Endothelial cell of hepatic sinusoid (primary cell): Measurements from ENCODE around the gene TXNDC12.
"Not testable (repeated sequence)": the region's sequence is repeated elsewhere in the genome, so short reads cannot be mapped to it uniquely, and the experiment has no call there.

Source experiments
- in situ Hi-C: cut with HindIII; loops from 2 replicates; pipeline ENCODE4 v1.10.0; 2017; ENCODE audit warnings: low sequenced_read_pairs

Gene TXNDC12

DNA sequence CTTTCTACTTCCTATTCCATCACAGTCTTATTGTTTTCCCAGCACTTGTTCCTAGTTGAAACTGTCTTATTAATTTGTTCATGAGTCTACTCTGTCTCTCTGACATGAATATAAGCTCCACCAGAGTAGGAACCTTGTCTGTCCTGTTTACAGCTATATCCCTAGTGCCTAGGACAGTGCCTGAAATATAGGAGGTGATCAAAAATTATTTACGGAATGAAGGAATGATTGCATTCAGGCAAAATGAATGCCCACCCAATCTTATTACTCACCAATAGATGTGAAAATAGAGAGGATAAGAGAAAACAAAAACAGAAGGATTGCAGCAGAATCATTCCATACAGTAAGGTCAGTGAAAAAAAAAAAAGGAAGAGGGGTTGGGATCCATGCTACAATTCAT lies 1.1 kb downstream of the TXNDC12 start:
- in situ Hi-C loops, result loop anchor here (5.0 kb wide), 1 partner anchor 107 kb away; no protein-coding TSS in a partner anchor

DNA sequence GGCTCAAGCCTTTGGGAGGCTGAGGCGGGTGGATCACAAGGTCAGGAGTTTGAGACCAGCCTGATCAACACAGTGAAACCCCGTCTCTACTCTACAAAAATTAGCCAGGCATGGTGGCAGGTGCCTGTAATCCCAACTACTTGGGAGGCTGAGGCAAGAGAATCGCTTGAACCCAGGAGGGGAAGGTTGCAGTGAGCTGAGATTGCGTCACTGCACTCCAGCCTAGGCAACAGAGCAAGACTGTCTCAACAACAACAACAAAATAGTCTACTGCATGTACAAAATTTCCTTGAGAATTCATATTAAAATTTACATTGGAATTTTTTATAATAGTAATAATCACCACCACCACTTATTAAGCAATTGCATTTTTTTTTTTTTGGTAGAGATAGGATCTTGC lies 5.7 kb downstream of the TXNDC12 start:
- in situ Hi-C loops, result not testable (repeated sequence)

DNA sequence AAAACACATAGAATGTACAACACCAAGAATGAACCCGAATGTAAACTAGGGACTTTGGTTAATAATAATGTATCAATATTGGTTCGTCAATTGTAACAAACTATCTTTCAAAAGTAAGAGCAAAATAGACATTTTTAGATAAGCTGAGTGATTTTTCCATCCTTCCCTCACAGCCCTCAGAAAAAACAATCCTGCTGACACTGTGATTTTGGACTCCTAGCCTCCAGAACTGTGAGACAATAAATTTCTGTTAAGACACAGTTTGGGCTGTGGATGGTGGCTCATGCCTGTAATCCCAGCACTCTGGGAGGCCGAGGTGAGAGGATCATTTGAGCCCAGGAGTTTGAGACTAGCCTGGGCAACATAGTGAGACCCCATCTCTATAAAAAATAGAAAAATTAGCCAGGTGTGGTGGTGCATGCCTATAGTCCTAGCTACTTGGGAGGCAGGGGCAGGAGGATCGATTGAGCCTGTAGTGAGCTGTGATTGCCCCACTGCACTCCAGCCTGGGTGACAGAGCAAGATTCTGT lies 9.3 kb downstream of the TXNDC12 start:
- in situ Hi-C loops, result not testable (repeated sequence)

DNA sequence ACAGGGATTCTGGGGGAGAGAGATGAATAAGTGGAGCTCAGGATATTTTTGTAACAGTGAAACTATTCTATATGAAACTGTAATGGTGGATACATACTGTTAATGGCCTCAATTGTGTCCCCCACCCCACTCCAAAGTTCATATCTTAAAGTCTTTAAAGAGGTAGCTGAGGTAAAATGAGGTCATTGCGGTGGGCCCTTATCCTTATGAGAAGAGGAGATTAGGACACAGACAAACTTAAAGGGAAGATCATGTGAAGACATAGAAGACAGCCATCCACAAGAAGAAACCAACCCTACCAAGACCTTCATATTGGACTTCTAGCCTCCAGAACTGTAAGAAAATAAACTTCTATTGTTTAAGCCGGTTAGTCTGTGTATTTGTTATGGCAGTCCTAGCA lies 9.8 kb downstream of the TXNDC12 start:
- in situ Hi-C loops, result no loop called here

DNA sequence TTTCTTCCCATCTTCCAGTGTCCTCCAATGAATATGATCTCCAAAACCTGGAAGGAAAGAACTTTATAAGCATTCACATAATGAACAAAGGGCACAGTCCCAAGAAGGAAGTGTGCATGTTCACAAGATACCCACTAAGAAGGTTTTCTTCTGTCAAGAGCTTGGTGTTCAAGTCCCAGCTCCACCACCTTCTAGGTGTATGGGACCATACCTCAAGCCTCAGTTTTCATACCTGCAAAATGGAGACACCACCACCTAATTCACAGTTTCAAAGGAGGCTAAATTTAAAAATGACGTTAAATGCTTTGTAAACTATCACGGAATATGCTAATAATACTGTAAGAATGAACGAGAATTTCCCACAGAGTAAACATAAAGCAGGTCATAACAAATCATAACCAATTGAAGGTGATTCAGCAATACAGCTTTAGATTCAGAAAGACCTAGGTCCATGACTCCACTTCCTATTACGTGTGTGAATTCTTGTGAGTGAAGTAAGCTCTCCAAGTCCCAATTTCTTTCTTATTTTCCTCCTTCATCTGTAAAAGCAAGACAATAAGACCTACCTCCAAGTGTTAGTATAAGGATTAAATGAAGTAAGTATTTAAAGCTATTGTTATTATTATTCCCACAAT lies 13.3 kb downstream of the TXNDC12 start:
- in situ Hi-C loops, result no loop called here

DNA sequence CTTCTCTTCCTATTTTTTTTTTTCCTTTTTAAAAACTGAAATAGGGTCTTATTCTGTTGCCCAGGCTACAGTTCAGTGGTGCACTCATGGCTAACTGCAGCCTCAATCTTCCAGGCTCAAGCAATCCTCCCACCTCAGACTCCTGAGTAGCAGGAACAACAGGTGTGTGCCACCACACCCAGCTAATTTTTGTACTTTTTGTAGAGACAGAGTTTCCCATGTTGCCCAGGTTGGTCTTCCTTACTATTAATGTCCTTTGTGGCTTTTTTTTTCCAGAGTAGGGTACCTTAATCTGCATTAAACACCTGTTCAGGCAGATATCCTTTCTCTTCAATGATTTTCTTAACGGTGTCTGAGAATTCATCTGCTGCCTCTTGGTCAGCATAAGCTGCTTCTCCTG lies 17.1 kb downstream of the TXNDC12 start:
- in situ Hi-C loops, result no loop called here

DNA sequence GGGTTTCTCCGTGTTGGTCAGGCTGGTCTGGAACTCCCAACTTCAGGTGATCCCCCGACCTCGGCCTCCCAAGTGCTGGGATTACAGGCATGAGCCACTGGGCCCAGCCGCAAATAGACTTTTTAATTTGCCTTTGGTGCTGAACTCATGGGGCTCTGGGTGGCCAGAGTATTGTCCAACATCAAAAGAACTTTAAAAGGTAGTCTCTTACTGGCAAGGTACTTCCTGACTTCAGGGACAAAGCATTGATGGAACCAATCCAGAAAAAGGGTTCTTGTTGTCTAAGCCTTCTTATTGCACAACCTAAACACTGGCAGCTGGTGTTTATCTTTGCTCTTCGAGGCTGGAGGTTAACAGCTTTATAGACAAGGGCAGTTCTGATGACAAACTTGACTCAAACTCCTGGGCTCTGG lies 17.6 kb downstream of the TXNDC12 start:
- in situ Hi-C loops, result no loop called here

DNA sequence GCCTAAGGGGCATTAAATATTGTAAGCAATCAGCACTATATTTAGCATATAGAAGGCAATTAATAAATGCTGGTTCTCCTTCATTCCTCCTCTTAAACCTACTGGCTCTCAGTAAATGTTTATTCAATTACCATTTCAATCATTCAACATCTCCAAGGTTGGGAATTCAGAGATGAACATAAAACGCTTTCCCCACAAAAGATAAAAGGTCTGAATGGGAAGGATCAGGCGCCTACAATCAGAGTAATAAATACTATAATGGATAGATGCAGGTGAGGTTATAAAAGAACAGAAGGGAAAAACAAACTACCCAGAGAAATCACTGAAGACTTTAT lies 21.0 kb downstream of the TXNDC12 start:
- in situ Hi-C loops, result loop anchor here (5.0 kb wide), 1 partner anchor 47 kb away; no protein-coding TSS in a partner anchor

DNA sequence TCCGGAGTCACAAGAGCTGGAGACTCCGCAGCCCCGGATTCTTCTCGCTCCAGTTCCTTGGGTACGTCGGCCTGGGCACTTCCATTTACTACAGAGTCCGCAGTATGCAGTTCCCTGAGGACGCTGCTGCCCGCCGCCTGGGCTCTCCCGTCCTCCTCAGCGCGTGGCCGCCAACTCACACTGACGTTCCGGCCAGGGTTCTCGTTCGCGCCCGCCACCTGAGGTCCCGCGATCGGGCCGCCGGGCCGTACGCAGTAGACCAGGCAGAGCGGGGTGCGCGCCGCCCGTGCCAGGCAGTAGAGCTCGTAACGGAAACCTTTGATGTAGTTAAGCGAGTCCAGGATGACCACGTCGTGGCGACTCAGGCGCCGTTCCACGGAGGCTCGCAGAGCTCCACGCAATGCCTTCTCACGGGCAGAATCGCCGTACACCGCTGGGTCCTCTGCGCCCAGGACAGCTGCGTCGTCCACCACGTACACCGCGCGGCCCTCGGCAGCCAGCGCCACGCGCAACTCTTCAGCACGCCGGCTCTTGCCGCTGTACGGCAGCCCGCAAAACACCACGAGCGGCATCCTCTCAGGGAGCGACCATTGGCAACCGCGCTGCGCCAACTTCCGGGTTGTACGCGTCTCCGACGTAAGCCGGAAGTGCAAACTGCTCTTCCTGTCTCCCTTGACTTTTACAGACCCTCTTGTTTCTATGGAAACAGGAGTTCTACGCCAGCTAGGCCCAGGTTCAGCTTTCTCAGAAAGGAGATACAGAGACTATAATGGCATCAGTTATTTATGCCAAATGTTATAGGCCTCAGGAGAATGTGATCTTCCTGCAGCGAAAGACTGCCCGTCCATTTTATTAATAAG lies 21.6 kb downstream of the TXNDC12 start, which contains the start of gene KTI12:
KTI12 (minus strand) TSS at position 621 of the 860 bp plus-strand sequence; CDS start at position 572, 49 bp downstream.
- in situ Hi-C loops, result loop anchor here (5.0 kb wide), 1 partner anchor 46 kb away; no protein-coding TSS in a partner anchor

DNA sequence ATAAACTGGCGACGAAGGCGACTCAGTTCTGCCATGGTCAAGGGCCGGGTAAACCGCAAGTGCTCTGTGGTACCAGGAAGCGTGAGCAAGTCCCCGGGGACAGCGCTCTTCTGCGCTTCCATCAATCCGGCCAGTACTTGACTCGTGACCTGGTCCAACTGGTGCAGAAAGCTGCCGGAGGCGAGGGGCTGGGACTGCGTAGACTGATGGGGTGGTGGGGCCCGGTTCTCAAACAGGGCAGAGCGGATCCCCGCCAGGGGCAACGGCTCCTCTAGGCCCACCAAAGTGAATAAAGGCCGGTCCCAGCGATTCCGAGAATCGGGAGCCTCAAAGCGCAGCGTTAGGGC lies 22.2 kb downstream of the TXNDC12 start:
- in situ Hi-C loops, result loop anchor here (5.0 kb wide), 1 partner anchor 45 kb away; no protein-coding TSS in a partner anchor

DNA sequence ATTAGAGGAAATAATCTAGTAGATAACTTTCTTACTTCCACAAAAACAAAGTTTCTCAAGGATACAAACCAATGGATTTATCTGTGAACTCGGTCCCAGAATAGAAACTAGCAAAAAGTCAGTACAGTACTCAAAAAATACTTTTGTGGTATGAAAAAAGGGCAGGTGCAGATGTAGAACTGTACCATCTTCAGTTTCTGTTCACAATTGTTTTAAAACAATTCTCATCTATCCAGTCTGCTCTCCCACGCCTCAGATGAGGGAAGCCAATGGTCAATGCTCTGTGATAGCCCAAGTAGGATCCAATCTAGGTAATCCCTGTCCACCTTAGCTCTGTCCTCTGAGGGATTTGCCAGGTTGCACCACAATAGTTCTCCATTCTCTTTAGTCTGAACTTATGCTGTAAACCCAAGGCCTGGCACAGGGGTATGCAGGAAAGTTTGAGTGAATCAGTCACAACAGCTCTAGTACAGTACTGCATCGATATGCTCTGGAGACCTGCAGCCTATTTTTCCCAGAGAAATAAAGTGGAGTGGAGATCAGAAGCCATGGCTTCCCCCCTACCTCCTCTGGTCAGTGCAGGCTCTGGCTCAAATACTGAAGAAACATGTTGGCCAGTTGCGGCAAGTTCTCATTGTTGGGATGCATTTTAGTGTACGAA lies 22.7 kb downstream of the TXNDC12 start:
- in situ Hi-C loops, result loop anchor here (5.0 kb wide), 1 partner anchor 45 kb away; no protein-coding TSS in a partner anchor

DNA sequence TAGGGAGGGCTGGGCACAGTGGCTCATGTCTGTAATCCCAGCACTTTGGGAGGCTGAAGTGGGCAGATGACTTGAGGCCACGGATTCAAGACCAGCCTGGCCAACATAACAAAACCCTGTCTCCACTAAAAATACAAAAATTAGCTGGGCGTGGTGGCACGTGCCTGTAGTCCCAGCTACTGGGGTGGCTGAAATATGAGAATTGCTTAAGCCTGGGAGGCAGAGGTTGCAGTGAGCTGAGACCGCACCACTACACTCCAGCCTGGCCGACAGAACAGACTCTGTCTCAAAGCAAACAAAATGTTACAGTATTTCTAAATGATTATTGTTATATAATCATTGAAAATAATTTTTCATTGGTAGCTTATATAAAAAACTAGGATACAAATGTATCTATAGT lies 26.2 kb downstream of the TXNDC12 start:
- in situ Hi-C loops, result not testable (repeated sequence)

DNA sequence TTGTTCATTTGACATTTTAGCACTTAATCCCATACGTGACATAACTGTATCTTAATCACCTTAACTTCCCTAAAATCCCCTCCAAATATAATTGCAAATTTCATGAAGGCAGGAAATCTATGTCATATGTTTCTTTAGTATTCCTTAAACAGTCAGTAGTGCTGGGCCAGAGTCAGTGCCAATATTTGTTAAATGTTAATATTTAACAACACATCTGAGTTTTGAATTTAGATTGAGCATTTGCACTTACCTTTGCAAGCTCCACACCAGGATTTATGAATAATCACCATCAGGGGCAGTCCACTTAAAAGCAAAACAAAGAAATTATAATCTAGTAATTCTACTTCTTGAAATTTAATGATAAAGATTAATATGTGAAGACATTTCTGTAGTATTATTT lies 26.7 kb downstream of the TXNDC12 start:
- in situ Hi-C loops, result no loop called here

DNA sequence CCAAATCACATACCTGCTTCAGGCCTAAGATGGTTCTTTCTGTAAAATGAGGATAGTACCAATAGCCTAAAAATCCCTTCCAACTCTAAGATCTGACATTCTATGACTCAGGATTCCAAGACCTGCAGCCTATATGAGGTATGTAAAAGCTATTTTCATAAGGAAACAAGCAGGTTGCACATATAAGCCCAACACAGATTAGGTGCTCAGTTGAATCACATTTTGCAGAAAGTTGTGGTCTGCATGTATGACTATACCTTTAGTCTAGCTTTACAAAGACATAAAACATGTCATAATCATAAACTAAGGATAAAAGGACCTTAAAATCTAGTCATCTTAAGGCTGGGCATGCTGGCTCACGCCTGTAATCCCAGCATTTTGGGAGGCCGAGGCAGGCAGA lies 28.7 kb downstream of the TXNDC12 start:
- in situ Hi-C loops, result no loop called here

DNA sequence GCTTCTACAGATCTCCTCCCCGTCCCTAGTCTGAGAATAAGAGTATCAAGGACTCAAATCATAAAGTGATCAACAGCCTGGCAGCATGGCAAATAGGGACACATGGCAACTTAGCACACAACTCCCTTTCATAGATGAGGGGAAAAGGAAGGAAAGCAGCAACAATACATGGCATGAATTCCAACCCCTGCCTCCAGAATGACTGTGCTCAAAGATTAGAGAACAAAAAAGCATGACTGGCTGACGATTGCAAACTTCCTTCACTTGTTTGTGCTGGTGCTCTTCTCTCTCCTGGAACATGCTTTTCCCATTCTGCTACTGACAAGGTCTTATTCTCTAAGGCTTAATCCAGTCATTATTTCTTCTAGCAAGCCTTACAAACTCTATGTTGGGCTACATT lies 32.9 kb downstream of the TXNDC12 start:
- in situ Hi-C loops, result no loop called here

DNA sequence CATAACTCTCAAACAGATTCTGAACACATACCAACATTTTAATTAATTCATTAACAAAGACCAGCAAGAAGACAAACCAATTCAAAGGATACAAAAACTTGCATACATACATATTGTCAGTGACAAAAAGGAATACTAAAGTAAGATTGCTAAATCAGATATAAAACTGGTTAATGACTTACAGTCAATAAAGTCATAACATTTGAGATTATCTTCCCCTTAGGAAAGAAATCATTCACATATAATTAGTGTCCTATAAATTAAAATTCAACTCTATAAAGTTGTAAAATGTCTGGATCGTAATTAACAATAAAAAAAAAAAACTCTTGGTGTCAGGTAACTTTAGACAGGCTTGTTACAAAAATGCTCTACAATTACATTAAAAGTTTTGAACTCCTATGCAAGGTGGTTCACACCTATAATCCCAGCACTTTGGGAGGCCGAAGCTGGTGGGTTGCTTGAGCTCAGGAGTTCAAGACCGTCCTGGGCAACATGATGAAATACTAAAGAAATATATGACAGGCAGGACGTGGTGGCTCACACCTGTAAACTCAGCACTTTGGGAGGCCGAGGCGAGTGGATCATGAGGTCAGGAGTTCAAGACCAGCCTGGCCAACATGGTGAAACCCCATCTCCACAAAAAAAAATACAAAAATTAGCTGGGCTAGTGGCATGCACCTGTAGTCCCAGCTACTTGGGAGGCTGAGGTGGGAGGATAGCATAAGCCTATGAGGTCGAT lies 46.8 kb downstream of the TXNDC12 start:
- in situ Hi-C loops, result no loop called here

DNA sequence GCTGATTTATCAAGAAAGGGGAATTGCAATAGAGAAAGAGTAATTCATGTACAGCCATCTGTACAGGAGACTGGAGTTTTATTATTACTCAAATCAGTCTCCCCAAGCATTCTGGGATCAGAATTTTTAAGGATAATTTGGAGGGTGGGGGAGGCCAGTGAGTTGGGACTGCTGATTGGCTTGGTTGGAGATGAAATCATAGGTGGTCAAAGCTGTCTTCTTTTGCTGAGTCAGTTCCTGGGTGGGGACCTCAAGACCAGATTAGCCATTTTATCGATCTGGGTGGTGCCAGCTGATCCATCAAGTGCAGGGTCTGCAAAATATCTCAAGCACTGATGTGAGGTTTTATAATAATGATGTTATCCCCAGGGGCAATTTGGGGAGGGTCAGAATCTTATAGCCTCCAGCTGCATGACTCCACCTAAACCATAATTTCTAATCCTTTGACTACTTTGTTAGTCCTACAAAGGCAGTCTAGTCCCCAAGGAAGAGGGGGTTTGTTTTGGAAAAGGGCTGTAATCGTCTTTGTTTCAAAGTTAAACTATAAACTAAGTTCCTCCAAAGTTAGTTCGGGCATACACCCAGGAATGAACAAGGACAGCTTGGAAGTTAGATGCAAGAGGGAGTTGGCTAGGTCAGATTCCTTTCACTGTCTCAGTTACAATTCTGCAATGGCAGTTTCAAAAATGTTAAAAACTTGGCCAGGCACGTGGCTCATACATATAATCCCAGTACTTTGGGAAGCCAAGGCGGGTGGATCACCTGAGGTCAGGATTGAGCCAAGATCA lies 47.6 kb downstream of the TXNDC12 start:
- in situ Hi-C loops, result no loop called here

DNA sequence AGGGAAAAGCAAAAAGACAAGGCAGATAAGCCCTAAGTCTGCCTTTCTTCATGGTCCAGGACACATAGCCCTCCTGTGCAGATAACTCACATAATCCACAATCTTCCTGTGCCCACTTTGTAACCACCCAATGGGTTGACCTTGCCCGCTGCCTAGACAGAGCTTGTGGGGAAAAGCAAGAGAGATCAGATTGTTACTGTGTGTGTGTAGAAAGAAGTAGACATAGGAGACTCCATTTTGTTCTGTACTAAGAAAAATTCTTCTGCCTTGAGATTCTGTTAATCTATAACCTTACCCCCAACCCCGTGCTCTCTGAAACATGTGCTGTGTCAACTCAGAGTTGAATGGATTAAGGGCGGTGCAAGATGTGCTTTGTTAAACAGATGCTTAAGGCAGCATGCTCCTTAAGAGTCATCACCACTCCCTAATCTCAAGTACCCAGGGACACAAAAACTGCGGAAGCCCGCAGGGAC lies 48.9 kb downstream of the TXNDC12 start:
- in situ Hi-C loops, result not testable (repeated sequence)

DNA sequence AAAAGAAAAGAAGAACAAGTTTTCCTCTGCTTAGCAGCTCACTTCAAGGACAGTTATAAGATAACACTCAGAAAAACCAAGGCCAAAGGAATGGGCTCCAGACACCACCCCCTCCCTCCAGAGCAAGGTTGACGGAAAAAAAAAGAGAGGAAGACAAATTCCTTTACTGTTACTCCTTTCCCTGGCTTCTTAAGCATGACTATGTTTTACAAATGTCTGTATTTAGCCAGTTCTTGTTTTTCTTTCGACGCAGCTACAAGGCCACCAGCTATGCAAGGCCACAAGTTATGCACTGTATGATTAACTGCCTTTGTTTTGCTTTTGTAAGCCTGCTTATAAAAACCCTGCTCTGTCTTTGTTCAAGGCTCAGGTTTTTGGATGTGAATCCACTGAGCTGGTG lies 49.4 kb downstream of the TXNDC12 start:
- in situ Hi-C loops, result not testable (repeated sequence)

DNA sequence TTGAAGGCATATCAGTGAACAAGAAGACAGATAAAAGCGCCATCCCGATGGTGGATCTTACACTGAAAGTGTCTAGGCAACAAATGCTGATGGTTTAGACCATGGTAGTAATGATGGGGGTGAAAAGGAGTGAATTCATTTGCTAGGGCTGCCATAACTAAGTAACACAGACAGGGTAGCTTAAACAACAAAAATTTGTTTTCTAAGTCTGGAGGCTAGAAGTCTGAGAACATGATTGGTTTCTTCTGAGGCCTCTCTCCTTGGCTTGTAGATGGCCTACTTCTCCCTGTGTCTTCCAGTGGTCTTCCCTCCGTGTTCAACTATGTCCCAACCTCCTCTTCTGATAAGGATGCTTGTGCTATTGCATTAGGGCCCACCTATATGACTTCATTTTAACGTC lies 51.1 kb downstream of the TXNDC12 start:
- in situ Hi-C loops, result no loop called here
